Neural cell (in vitro differentiated cells): Measurements from ENCODE around the gene NFAT5.

Source experiments
- EZH2 ChIP-seq: fragments of 200-600, 300-800 bp; shearing (Covaris generic), sonication (generic); IDR thresholded peaks from 2 replicates; pipeline ENCODE4 v1.6.1; 2014; ENCODE audit warnings: antibody characterized with exemption, low read length, borderline replicate concordance, mild to moderate bottlenecking; ENCODE audit not compliant: insufficient read depth, poor library complexity, severe bottlenecking
- POLR2AphosphoS5 ChIP-seq: IDR thresholded peaks from 2 replicates; pipeline ENCODE4 v1.6.1; 2012
- SMC3 ChIP-seq: fragments of 450-650 bp; conservative IDR thresholded peaks from 2 replicates; pipeline ENCODE4 v1.6.1; 2014; ENCODE audit warnings: antibody characterized with exemption, mild to moderate bottlenecking, moderate library complexity; ENCODE audit not compliant: poor library complexity
- TAF1 ChIP-seq: IDR thresholded peaks from 2 replicates; pipeline ENCODE4 v1.6.1; 2012; ENCODE audit warnings: low read depth
- TF ChIP-seq, protein P1 (sequence below): fragments of 450-650 bp; IDR thresholded peaks from 2 replicates; pipeline ENCODE4 v1.5.1; 2014; ENCODE audit warnings: antibody characterized with exemption, mild to moderate bottlenecking, moderate library complexity; ENCODE audit not compliant: poor library complexity, severe bottlenecking

DNA sequence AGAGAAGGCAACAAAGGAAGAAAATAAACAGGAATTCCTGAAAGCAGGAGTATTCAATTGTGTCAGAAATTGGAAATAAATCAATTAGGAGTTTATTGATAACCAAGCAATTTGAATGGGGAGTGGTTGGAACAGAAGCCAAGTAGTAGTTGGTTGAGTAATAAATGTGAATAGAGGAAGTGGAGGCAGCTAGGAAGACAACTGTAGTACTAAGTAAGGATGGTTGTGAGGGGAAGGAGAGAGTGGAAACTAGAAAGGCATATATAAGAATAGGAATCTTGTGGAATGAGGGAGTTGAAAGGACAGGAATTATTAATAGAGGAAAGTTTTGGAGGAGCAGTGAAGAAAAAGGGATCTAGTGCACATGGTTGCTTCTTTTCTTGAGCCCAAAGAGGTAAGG lies 34.4 kb downstream of the NFAT5 start:
- TF ChIP-seq, protein P1, sequence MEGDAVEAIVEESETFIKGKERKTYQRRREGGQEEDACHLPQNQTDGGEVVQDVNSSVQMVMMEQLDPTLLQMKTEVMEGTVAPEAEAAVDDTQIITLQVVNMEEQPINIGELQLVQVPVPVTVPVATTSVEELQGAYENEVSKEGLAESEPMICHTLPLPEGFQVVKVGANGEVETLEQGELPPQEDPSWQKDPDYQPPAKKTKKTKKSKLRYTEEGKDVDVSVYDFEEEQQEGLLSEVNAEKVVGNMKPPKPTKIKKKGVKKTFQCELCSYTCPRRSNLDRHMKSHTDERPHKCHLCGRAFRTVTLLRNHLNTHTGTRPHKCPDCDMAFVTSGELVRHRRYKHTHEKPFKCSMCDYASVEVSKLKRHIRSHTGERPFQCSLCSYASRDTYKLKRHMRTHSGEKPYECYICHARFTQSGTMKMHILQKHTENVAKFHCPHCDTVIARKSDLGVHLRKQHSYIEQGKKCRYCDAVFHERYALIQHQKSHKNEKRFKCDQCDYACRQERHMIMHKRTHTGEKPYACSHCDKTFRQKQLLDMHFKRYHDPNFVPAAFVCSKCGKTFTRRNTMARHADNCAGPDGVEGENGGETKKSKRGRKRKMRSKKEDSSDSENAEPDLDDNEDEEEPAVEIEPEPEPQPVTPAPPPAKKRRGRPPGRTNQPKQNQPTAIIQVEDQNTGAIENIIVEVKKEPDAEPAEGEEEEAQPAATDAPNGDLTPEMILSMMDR = no peak
- TF ChIP-seq EZH2 (no peak), SMC3 (no peak), POLR2AphosphoS5 (no peak), TAF1 (no peak)
